Measurements from ENCODE around the gene PDZD7.

DNA sequence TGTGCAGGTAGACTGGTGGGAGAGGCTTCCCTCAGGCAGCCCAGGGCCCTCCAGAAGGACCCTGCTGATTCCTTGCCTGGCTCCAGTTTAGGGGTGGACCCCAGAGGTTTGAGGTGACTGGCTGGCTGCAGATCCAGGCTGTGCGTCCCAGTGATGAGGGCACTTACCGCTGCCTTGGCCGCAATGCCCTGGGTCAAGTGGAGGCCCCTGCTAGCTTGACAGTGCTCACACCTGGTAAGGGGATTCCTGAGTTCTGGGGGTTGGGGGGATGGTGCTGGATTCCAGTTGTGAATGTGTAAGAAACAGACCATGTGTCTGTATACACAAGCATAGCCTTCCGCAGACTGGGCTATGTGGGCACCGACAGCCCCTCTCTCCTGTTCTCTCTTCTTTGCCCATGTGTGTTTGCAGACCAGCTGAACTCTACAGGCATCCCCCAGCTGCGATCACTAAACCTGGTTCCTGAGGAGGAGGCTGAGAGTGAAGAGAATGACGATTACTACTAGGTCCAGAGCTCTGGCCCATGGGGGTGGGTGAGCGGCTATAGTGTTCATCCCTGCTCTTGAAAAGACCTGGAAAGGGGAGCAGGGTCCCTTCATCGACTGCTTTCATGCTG is 33.6 kb upstream of the PDZD7 start:
- TF ChIP-seq, protein P1, sequence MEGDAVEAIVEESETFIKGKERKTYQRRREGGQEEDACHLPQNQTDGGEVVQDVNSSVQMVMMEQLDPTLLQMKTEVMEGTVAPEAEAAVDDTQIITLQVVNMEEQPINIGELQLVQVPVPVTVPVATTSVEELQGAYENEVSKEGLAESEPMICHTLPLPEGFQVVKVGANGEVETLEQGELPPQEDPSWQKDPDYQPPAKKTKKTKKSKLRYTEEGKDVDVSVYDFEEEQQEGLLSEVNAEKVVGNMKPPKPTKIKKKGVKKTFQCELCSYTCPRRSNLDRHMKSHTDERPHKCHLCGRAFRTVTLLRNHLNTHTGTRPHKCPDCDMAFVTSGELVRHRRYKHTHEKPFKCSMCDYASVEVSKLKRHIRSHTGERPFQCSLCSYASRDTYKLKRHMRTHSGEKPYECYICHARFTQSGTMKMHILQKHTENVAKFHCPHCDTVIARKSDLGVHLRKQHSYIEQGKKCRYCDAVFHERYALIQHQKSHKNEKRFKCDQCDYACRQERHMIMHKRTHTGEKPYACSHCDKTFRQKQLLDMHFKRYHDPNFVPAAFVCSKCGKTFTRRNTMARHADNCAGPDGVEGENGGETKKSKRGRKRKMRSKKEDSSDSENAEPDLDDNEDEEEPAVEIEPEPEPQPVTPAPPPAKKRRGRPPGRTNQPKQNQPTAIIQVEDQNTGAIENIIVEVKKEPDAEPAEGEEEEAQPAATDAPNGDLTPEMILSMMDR (IDR thresholded peaks at IDR 0.05), result no peak
- TF ChIP-seq EP300 (IDR thresholded peaks at IDR 0.05), result no peak
- TF ChIP-seq POLR2A (IDR thresholded peaks at IDR 0.05), result no peak
